Endodermal cell (in vitro differentiated cells): ENCODE data around the gene BMP8A. TPM values are rescaled to one million over a fixed set of nuclear protein-coding genes. Genes with fewer than 3 reads are reported as not detected.

Experiments
- DNase-seq: peaks from one replicate; pipeline ENCODE4 v3.0.0-alpha.2; 2017
- H3K27ac ChIP-seq: 2 replicates; pipeline ENCODE4 v1.5.1; 2013; ENCODE audit warnings: mild to moderate bottlenecking, low read depth, low read length, moderate library complexity
- H3K27me3 ChIP-seq: 2 replicates; pipeline ENCODE4 v1.6.1; 2013; ENCODE audit warnings: mild to moderate bottlenecking, low read length, moderate library complexity; ENCODE audit not compliant: insufficient read depth, control insufficient read depth, poor library complexity, severe bottlenecking
- H3K36me3 ChIP-seq: 2 replicates; pipeline ENCODE4 v1.7.0; 2013; ENCODE audit warnings: mild to moderate bottlenecking, low read length, moderate library complexity; ENCODE audit not compliant: control insufficient read depth, insufficient read depth
- H3K4me1 ChIP-seq: one replicate; pipeline ENCODE4 v1.7.0; 2013; ENCODE audit warnings: low read length; ENCODE audit not compliant: control insufficient read depth, insufficient read depth
- H3K4me3 ChIP-seq: 2 replicates; pipeline ENCODE4 v1.5.1; 2013; ENCODE audit warnings: mild to moderate bottlenecking, low read length, moderate library complexity
- H3K9ac ChIP-seq: 2 replicates; pipeline ENCODE4 v1.6.1; 2013; ENCODE audit warnings: mild to moderate bottlenecking, low read length, moderate library complexity; ENCODE audit not compliant: poor library complexity, severe bottlenecking; ENCODE audit errors: extremely low read depth
- H3K9me3 ChIP-seq: 2 replicates; pipeline ENCODE4 v1.6.1; 2013; ENCODE audit warnings: mild to moderate bottlenecking, low read length, moderate library complexity; ENCODE audit not compliant: control insufficient read depth
- H3K27ac Mint-ChIP-seq: 2 replicates; pipeline ENCODE4 v1.8.0; 2020; ENCODE audit warnings: mixed read lengths
- H3K27me3 Mint-ChIP-seq: 2 replicates; pipeline ENCODE4 v1.8.0; 2021; ENCODE audit warnings: mild to moderate bottlenecking, mixed read lengths; ENCODE audit not compliant: insufficient read depth
- H3K36me3 Mint-ChIP-seq: 2 replicates; pipeline ENCODE4 v1.8.0; 2020; ENCODE audit warnings: low read depth, mixed read lengths
- H3K4me1 Mint-ChIP-seq: 2 replicates; pipeline ENCODE4 v1.8.0; 2020; ENCODE audit warnings: mixed read lengths
- H3K4me3 Mint-ChIP-seq: 2 replicates; pipeline ENCODE4 v1.8.0; 2020; ENCODE audit warnings: mild to moderate bottlenecking, moderate library complexity, mixed read lengths
- H3K9me3 Mint-ChIP-seq: 2 replicates; pipeline ENCODE4 v1.8.0; 2020; ENCODE audit warnings: mild to moderate bottlenecking, mixed read lengths
- CTCF ChIP-seq: fragments of 200-600 bp; sonication (generic); conservative IDR thresholded peaks from 2 replicates; pipeline ENCODE4 v1.5.0; 2021; ENCODE audit warnings: antibody characterized with exemption, mild to moderate bottlenecking
- WGBS, 2 experiments: methylation state at CpG; one replicate each; pipeline versions ENCODE4 v1.1.5 to v1.1.7; 2013; ENCODE audit warnings: missing lambda C conversion rate in 2 of 2, mixed read lengths in 1 of 2; ENCODE audit not compliant: insufficient coverage in 1 of 2, insufficient read length in 1 of 2; 5-methylcytosine and 5-hydroxymethylcytosine counted together
- total RNA-seq, 2 donors: library from RNA; stranded (reverse); fragmentation: NEBNext Ultra II Directional in 1 of 2; extraction: Animal tissue kit (Norgen Biotek cat#: 25700) in 1 of 2; gene quantifications; 2 replicates in 1 of 2; 3 replicates in 1 of 2; pipeline ENCODE4 v1.2.1, GENCODE V29; 2021

BMP8A gene
- total RNA-seq, 2 donors from 2014 or later = 0.66 to 0.75 TPM

DNA sequence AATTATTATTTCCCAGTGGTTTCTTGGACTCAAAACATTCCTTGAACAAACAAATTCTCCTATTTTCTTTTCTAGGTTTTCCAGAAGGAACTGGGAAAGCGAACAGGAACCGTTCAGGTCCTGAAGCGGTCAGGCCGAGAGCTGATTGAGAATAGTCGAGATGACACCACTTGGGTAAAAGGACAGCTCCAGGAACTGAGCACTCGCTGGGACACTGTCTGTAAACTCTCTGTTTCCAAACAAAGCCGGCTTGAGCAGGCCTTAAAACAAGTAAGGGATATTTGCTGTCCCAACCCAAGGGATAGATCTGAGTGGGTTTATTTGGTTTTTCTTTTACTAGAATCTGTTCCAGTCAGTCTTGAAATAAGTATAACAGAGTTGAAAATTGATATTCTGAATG is 39.4 kb upstream of the BMP8A start:
- H3K4me1 Mint-ChIP-seq = peaks cover 6% of the 10 kb centered on the region
- TF ChIP-seq CTCF = no peak

GRCh38 chr1:39452540-39452939 is 38.9 kb upstream of the BMP8A start:
- Mint-ChIP-seq H3K36me3 (peaks cover 93% of the 10 kb centered on the region), H3K9me3 (no peaks in the 10 kb centered on the region), H3K27ac (no peak overlapping the region), H3K4me3 (no peak overlapping the region), H3K4me1 (peaks cover 1% of the 10 kb centered on the region), H3K27me3 (no peaks in the 10 kb centered on the region)
- Histone ChIP-seq H3K27ac (no peak overlapping the region), H3K4me1 (peaks cover 1% of the 10 kb centered on the region), H3K9ac (no peak overlapping the region), H3K36me3 (peaks cover 93% of the 10 kb centered on the region), H3K4me3 (no peak overlapping the region), H3K9me3 (no peaks in the 10 kb centered on the region), H3K27me3 (no peaks in the 10 kb centered on the region)
- DNase-seq = no peak
- WGBS, 2 experiments = 93 to 100% methylated on average over 5 of the region's 5 CpGs
- no peak for TF ChIP-seq CTCF

More for the DNA sequence above, 39.4 kb upstream of the BMP8A start:
- Mint-ChIP-seq H3K27ac (no peak overlapping the region), H3K36me3 (peaks cover 93% of the 10 kb centered on the region), H3K27me3 (no peaks in the 10 kb centered on the region), H3K9me3 (no peaks in the 10 kb centered on the region), H3K4me3 (no peak overlapping the region)
- DNase-seq = no peak
- no peaks in the 10 kb centered on the region for H3K27me3 ChIP-seq
- H3K4me1 ChIP-seq = no peaks in the 10 kb centered on the region
- no peak overlapping the region for H3K27ac ChIP-seq
- H3K9me3 ChIP-seq = no peaks in the 10 kb centered on the region
- WGBS, 2 experiments = 93 to 96% methylated on average over 7 of the region's 7 CpGs
- peaks cover 93% of the 10 kb centered on the region for H3K36me3 ChIP-seq
- H3K9ac ChIP-seq = no peak overlapping the region
- no peak overlapping the region for H3K4me3 ChIP-seq

DNA sequence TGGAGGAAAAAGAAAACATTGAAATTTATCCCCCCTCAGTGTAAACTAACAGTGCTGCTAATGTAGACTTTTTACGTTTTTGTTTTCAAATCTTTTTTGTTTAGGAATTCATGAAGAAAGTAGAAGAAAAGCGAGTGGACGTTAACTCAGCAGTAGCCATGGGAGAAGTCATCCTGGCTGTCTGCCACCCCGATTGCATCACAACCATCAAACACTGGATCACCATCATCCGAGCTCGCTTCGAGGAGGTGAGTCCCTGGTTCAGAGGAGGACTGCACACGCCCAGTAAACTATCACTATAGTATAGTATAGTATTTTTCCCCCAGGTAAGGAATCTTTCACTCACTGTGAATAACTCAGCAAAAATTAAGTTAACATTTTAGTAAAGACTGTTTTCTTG is 37.8 kb upstream of the BMP8A start:
- Mint-ChIP-seq H3K27me3 (no peaks in the 10 kb centered on the region), H3K4me3 (no peak overlapping the region), H3K36me3 (peaks cover 94% of the 10 kb centered on the region), H3K4me1 (peaks cover 3% of the 10 kb centered on the region), H3K27ac (no peak overlapping the region), H3K9me3 (no peaks in the 10 kb centered on the region)
- Histone ChIP-seq H3K27me3 (no peaks in the 10 kb centered on the region), H3K9ac (no peak overlapping the region), H3K36me3 (peaks cover 93% of the 10 kb centered on the region), H3K4me1 (peaks cover 4% of the 10 kb centered on the region), H3K9me3 (no peaks in the 10 kb centered on the region), H3K27ac (no peak overlapping the region), H3K4me3 (no peak overlapping the region)
- TF ChIP-seq CTCF = no peak
- WGBS, 2 experiments = 99 to 100% methylated on average over 3 to 8 of the region's 8 CpGs
- no peak for DNase-seq
